IPS-15b (cell line): Measurements from ENCODE around the gene C11orf98.
"Not testable (repeated sequence)": the region's sequence is repeated elsewhere in the genome, so short reads cannot be mapped to it uniquely, and the experiment has no call there.

Experiments used
- H3K27me3 ChIP-seq: one replicate; pipeline ENCODE4 v1.6.1; 2013; ENCODE audit warnings: low read length; ENCODE audit not compliant: control insufficient read depth, insufficient read depth
- H3K36me3 ChIP-seq: one replicate; pipeline ENCODE4 v1.6.1; 2013; ENCODE audit warnings: low read length; ENCODE audit not compliant: control insufficient read depth, insufficient read depth
- H3K4me1 ChIP-seq: one replicate; pipeline ENCODE4 v1.6.1; 2013; ENCODE audit warnings: mild to moderate bottlenecking, low read length; ENCODE audit not compliant: control insufficient read depth, insufficient read depth
- H3K4me3 ChIP-seq: one replicate; pipeline ENCODE4 v1.5.1; 2013; ENCODE audit warnings: low read depth, low read length
- H3K9ac ChIP-seq: one replicate; pipeline ENCODE4 v1.6.1; 2013; ENCODE audit warnings: low read depth, mild to moderate bottlenecking, low read length
- H3K9me3 ChIP-seq: one replicate; pipeline ENCODE4 v1.6.1; 2013; ENCODE audit warnings: mild to moderate bottlenecking, low read length; ENCODE audit not compliant: control insufficient read depth, insufficient read depth

The C11orf98 gene

DNA sequence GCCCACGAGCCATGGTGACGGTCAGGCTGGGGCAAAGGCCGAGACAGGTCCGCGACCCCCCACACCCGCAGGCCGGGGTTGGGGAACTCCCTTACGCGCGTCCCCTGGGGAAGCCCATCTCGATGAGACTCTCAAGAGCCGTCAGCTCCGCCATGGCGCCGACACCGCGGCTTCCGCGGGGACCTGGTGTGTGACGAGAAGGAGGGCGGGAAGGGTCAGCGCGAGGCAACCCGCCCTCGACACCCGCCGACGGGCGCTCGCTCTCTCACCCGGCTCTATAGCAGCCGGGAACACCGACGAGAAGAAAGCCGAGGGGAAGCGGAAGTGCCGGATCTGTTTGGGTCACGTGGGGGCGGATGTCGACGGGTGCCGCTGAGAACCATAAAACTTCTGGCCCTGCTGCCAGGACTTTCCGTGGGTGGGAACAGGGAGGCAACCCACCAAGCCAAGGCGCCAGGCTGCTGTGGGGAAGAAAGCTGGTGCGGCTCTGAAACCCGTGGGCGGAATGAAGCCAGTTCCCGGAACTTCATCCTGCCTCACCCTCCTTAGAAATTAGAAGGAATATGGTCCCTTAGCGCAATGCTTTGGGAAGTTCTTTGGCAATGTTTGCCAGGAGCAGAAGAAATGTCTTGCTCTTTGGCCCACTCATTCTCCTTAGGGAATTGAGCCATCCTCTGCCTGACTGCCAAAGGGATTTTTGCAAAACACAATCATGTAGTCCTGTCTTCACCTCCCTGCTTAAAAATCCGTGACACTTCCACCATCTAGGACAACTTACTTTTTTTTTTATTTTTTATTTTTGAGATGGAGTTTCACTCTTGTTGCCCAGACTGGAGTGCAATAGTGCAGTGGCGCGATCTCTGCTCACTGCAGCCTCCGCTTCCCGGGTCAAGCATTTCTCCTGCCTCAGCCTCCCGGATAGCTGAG lies 14.0 kb upstream of the C11orf98 start, which contains the start of gene UBXN1:
Gene UBXN1 (minus strand): TSS at position 304 of the 927 bp plus-strand sequence. CDS start 150 bp downstream, at position 154.
- H3K36me3 ChIP-seq = peaks cover 16% of the 10 kb centered on the region
- no peaks in the 10 kb centered on the region for H3K27me3 ChIP-seq
- peaks cover 5% of the 10 kb centered on the region for H3K4me1 ChIP-seq
- peak within 1 kb of the TSS; percentile 96 for H3K4me3 ChIP-seq
- H3K9ac ChIP-seq = peak within 1 kb of the TSS; percentile 89
- no peaks in the 10 kb centered on the region for H3K9me3 ChIP-seq

DNA sequence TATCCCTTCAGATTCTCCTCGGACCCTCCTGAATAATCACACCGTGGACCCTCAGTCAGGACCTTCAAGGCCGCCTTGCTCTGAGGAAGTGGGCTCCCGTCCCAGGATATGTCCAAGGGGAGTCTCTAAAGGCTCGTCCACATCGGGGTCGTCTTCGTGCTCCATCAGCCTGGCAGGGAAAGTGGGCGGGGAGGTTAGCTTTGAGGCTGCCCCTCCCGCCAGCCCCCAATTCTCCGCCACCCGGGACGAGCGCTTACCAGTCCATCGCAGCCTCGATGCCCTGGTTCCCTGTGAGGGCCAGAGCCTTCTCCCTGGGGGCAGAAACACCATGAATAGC lies 13.4 kb upstream of the C11orf98 start:
- no peaks in the 10 kb centered on the region for H3K9me3 ChIP-seq
- H3K27me3 ChIP-seq = no peaks in the 10 kb centered on the region
- H3K36me3 ChIP-seq = peaks cover 16% of the 10 kb centered on the region
- peak overlapping the region; percentile 89 for H3K9ac ChIP-seq
- peaks cover 5% of the 10 kb centered on the region for H3K4me1 ChIP-seq
- peak overlapping the region; percentile 96 for H3K4me3 ChIP-seq

DNA sequence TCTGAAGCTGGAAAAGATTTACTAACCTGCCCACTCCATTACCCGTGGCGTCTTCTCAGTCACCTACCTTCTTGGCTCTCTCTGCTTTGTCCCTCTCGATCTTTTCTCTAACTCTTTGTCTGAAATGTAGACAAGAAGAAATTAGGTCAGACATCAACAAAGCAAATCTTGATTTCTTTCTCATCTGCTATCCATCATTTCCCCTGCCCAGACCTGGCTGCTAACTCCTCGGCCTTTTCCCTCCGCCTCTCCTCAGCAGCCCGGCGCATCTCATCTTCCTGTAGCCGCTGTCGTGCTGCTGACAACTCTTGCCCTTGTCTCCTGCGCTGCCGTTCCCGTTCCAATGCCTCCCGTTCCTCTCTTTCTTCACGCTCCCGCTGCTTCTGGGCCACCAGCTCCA lies 12.7 kb upstream of the C11orf98 start:
- Histone ChIP-seq H3K4me1 (peaks cover 7% of the 10 kb centered on the region), H3K27me3 (no peaks in the 10 kb centered on the region), H3K9me3 (no peaks in the 10 kb centered on the region), H3K36me3 (peaks cover 16% of the 10 kb centered on the region), H3K9ac (no peak overlapping the region), H3K4me3 (peak overlapping the region; percentile 96)

DNA sequence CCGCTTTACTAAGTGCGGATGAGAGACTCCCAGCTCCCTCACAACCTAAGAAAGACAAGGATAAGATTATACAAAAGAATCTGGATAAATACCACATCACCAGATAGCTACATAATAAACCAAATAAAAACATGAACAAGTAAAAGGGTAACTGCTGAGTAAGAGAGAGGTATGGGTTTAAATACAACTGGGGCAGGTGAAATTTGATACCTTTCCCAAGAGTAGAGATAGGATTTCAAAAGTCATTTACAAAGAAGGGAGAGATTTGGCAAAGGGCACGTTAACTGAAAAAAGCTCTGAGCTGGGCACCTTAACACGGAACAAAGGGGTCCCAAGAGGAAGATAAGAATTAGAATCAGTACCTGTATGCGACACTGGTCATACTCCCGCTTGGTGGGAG lies 12.1 kb upstream of the C11orf98 start:
- Histone ChIP-seq H3K4me1 (peaks cover 7% of the 10 kb centered on the region), H3K9ac (no peak overlapping the region), H3K9me3 (no peaks in the 10 kb centered on the region), H3K36me3 (peaks cover 16% of the 10 kb centered on the region), H3K4me3 (peak overlapping the region; percentile 96), H3K27me3 (no peaks in the 10 kb centered on the region)

DNA sequence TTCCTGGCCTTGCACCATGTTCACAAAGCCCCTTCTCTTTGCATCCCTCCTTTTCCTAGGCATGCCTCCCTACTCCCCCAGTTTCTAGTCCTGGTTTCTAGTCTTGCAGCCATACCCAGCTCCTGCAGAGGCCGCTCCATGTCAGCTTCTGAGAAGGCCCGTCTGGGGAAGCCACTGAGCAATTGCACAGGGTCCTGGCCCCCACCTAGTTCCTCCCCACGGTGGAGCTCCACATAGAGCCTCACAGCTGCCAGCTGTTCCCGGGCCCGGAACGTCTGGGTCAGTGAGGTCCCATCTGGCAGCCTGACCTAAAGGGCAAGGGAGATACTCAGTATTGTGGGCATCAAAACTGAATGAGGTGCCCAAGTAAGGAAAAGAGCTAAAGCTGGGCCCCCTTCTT lies 11.7 kb upstream of the C11orf98 start:
- H3K9ac ChIP-seq = no peak overlapping the region
- peaks cover 7% of the 10 kb centered on the region for H3K4me1 ChIP-seq

DNA sequence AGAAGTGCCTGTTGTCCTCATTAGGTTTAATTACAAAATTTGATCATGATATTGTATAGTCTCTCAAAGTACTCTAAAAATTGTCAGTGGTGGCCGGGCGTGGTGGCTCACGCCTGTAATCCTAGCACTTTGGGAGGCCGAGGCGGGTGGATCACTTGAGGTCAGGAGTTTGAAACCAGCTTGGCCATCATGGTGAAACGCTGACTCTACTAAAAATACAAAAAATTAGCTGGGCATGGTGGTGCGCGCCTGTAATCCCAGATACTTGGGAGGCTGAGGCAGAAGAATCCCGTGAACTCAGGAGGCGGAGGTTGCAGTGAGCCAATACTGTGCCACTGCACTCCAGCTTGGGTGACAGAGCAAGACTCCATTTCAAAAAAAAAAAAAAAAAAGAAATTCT lies 10.4 kb upstream of the C11orf98 start:
- not testable (repeated sequence) for H3K27me3 ChIP-seq, H3K4me3 ChIP-seq, H3K4me1 ChIP-seq, H3K9ac ChIP-seq, H3K9me3 ChIP-seq
- H3K36me3 ChIP-seq = peaks cover 16% of the 10 kb centered on the region

More for the DNA sequence above, 11.7 kb upstream of the C11orf98 start:
- H3K27me3 ChIP-seq = no peaks in the 10 kb centered on the region
- H3K4me3 ChIP-seq = no peak overlapping the region
- peaks cover 16% of the 10 kb centered on the region for H3K36me3 ChIP-seq
- H3K9me3 ChIP-seq = no peaks in the 10 kb centered on the region

DNA sequence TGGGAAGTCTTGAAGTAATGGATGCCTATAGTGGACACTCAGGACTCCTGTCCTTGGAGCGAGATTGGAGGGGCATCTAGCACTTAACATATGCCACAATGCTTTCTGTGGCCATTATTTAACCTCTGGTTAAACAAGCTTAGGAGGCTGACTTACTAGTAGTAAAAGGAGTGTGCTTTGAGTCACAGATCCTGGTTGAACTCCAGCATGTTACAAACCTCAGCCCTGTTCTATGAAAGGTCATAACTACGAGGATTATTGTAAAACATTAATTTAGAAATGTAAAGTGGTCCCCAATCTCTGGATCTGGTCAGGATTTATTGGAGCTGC lies 8.2 kb upstream of the C11orf98 start:
- Histone ChIP-seq H3K36me3 (peaks cover 12% of the 10 kb centered on the region), H3K9ac (no peak overlapping the region), H3K9me3 (no peaks in the 10 kb centered on the region), H3K4me1 (peaks cover 7% of the 10 kb centered on the region), H3K4me3 (peak overlapping the region; percentile 94), H3K27me3 (no peaks in the 10 kb centered on the region)

DNA sequence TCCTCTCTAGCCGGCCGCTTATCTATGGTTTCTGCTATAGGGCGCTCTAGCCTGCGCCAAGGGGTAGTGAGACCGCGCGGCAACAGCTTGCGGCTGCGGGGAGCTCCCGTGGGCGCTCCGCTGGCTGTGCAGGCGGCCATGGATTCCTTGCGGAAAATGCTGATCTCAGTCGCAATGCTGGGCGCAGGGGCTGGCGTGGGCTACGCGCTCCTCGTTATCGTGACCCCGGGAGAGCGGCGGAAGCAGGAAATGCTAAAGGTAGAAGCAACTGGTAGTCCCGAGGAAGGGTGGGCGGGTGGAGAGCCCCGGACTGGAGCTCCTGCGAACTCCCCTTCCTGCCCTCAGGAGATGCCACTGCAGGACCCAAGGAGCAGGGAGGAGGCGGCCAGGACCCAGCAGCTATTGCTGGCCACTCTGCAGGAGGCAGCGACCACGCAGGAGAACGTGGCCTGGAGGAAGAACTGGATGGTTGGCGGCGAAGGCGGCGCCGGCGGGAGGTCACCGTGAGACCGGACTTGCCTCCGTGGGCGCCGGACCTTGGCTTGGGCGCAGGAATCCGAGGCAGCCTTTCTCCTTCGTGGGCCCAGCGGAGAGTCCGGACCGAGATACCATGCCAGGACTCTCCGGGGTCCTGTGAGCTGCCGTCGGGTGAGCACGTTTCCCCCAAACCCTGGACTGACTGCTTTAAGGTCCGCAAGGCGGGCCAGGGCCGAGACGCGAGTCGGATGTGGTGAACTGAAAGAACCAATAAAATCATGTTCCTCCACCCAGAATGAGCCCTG lies 6.8 kb upstream of the C11orf98 start, which contains the start of the genes LBHD1 and UQCC3:
Gene LBHD1 (minus strand): TSS at position 660 of the 782 bp plus-strand sequence. CDS start 2,236 bp downstream, outside the sequence.
Gene UQCC3 (plus strand): TSS at position 66 of the 782 bp plus-strand sequence. CDS start 73 bp downstream, at position 139.
- Histone ChIP-seq H3K4me1 (peaks cover 6% of the 10 kb centered on the region), H3K9me3 (no peaks in the 10 kb centered on the region), H3K27me3 (no peaks in the 10 kb centered on the region), H3K4me3 (peak within 1 kb of the TSS; percentile 94), H3K9ac (peak within 1 kb of the TSS; percentile 94), H3K36me3 (peaks cover 2% of the 10 kb centered on the region)

DNA sequence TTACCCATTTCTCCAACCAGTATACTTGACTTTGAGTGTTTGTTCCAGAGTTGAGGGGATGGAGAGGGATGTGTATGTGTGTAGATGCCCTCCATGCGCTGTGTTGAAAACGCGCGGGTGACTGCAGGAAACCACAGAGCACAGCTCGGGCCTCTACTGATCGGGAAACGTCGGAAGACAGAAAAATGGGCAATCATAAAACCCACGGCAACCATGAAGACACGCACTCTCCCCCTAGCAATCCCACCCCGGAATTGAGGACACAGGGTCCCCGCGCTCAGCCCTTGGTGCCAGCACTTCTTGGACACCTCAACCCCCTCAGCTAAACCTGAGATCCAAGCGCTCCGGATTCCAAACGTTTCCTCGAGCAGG lies 6.2 kb upstream of the C11orf98 start:
- H3K27me3 ChIP-seq = no peaks in the 10 kb centered on the region
- peaks cover 9% of the 10 kb centered on the region for H3K4me1 ChIP-seq
- H3K4me3 ChIP-seq = peak overlapping the region; percentile 94
- no peaks in the 10 kb centered on the region for H3K9me3 ChIP-seq
- H3K36me3 ChIP-seq = peaks cover 7% of the 10 kb centered on the region
- peak overlapping the region; percentile 94 for H3K9ac ChIP-seq

DNA sequence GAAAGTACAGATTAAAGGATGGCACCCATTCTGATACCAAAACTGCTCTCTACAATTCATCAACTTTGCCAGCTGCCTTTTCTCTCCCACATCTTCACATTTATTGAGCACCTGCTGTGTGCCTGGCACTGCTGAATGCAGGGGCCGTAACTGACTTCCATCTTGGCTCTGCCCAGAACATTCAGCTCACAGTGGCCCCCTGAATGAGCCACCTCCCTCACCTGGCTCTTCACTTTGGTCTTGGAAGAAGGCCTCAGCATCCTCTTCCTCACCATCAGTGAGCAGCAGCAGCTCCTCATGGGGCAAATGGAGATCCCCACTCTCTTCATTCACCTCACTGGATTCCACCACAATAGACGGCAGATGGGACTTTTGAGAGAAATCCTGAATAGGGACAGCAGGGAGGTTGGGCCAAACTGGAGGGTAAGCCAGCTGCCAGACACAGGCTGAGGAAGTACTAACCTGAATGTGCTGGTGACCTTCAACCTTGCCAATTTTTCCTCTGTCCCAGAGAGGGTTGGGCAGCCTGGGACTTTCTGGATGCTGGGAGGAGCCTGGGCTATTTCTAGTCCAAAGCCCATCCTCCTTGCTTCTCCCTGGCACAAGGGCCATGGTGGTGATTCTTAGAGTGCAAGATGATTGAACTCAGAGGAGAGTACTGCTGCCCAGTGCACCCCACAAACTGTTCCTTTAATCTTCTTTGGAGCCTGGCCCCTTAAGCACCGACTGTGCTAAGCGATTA lies 4.6 kb upstream of the C11orf98 start:
- Histone ChIP-seq H3K4me3 (no peak overlapping the region), H3K9ac (no peak overlapping the region), H3K4me1 (peaks cover 11% of the 10 kb centered on the region), H3K27me3 (no peaks in the 10 kb centered on the region), H3K9me3 (no peaks in the 10 kb centered on the region), H3K36me3 (peaks cover 9% of the 10 kb centered on the region)

DNA sequence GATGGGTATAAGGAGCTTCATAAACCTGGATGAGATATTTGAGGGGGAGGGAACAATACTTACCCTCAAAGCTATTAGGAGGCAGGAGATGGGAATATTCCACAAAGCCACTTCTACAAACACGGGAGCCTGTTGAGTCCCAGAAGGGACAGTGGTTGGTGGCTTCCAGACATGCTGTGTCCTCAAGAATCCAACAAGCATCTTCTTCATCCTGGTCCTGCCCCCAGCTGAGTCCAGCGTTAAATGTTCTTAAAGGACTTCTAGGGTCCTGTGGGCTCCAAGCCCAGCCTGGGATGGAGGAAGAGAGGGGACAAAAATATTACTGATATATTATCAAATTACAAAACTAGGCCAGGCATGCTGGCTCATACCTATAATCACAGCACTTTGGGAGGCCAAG lies 2.5 kb upstream of the C11orf98 start:
- Histone ChIP-seq H3K4me1 (peaks cover 9% of the 10 kb centered on the region), H3K27me3 (no peaks in the 10 kb centered on the region), H3K9ac (peak overlapping the region; percentile 77), H3K36me3 (peaks cover 17% of the 10 kb centered on the region), H3K9me3 (no peaks in the 10 kb centered on the region), H3K4me3 (peak overlapping the region; percentile 83)
